ENCODE results near the gene YLPM1. TPM values are rescaled to one million over a fixed set of nuclear protein-coding genes. Genes with fewer than 3 reads are reported as not detected.
A peak's percentile ranks its signal among the peaks of the same experiment; 100 is the strongest.

YLPM1 gene
- total RNA-seq, 1 experiment from 2014 or later: 91.2 TPM

GRCh38 chr14:74793506-74794155 lies 30.5 kb downstream of the YLPM1 start:
- TF ChIP-seq, protein P1, sequence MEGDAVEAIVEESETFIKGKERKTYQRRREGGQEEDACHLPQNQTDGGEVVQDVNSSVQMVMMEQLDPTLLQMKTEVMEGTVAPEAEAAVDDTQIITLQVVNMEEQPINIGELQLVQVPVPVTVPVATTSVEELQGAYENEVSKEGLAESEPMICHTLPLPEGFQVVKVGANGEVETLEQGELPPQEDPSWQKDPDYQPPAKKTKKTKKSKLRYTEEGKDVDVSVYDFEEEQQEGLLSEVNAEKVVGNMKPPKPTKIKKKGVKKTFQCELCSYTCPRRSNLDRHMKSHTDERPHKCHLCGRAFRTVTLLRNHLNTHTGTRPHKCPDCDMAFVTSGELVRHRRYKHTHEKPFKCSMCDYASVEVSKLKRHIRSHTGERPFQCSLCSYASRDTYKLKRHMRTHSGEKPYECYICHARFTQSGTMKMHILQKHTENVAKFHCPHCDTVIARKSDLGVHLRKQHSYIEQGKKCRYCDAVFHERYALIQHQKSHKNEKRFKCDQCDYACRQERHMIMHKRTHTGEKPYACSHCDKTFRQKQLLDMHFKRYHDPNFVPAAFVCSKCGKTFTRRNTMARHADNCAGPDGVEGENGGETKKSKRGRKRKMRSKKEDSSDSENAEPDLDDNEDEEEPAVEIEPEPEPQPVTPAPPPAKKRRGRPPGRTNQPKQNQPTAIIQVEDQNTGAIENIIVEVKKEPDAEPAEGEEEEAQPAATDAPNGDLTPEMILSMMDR (conservative IDR thresholded peaks at IDR 0.05; ENCODE audit: low read depth, low read length): peak; percentile 52
- TF ChIP-seq EZH2 (IDR thresholded peaks at IDR 0.05; ENCODE audit: borderline replicate concordance, low read depth, low read length, poor library complexity, severe bottlenecking): no peak
- Histone ChIP-seq H3K9me3 (ENCODE audit: low read depth, low read length, poor library complexity, severe bottlenecking) (no peaks in the 10 kb centered on the region), H3K27me3 (replicated peaks; ENCODE audit: insufficient read depth, low read depth, low read length, poor library complexity) (no peaks in the 10 kb centered on the region), H3K4me3 (ENCODE audit: low read depth, low read length, poor library complexity, severe bottlenecking) (no peak overlapping the region), H3K4me1 (ENCODE audit: insufficient read depth, low read length, poor library complexity, severe bottlenecking) (peaks cover 15% of the 10 kb centered on the region), H3K36me3 (ENCODE audit: insufficient read depth, low read length, poor library complexity, severe bottlenecking) (peaks cover 15% of the 10 kb centered on the region), H3K27ac (ENCODE audit: low read depth, low read length, poor library complexity, severe bottlenecking) (peak overlapping the region; percentile 41)
- intact Hi-C loops (cut with micrococcal nuclease; ENCODE audit: unreplicated experiment): no loop called here
- ChIA-PET POLR2A (ENCODE audit: low non-redundant PET) (no interaction called here), CTCF (no interaction called here)
- no TSS peak for BruUV-seq (replicated peaks)
- DNase-seq (ENCODE audit: low spot score): peak; percentile 43

GRCh38 chr14:74794947-74795346 lies 31.8 kb downstream of the YLPM1 start:
- TF ChIP-seq EZH2 (IDR thresholded peaks at IDR 0.05; ENCODE audit: borderline replicate concordance, low read depth, low read length, poor library complexity, severe bottlenecking): no peak
- TF ChIP-seq, protein P1 (conservative IDR thresholded peaks at IDR 0.05; ENCODE audit: low read depth, low read length): no peak
- H3K27me3 ChIP-seq (replicated peaks; ENCODE audit: insufficient read depth, low read depth, low read length, poor library complexity): no peaks in the 10 kb centered on the region
- no TSS peak for BruUV-seq (replicated peaks)

GRCh38 chr14:74799765-74800164 lies 36.6 kb downstream of the YLPM1 start:
- Histone ChIP-seq H3K27me3 (replicated peaks; ENCODE audit: insufficient read depth, low read depth, low read length, poor library complexity) (no peaks in the 10 kb centered on the region), H3K27ac (ENCODE audit: low read depth, low read length, poor library complexity, severe bottlenecking) (no peak overlapping the region), H3K9me3 (ENCODE audit: low read depth, low read length, poor library complexity, severe bottlenecking) (no peaks in the 10 kb centered on the region), H3K4me1 (ENCODE audit: insufficient read depth, low read length, poor library complexity, severe bottlenecking) (no peaks in the 10 kb centered on the region), H3K36me3 (ENCODE audit: insufficient read depth, low read length, poor library complexity, severe bottlenecking) (peaks cover 33% of the 10 kb centered on the region), H3K4me3 (ENCODE audit: low read depth, low read length, poor library complexity, severe bottlenecking) (no peak overlapping the region)
- BruUV-seq (replicated peaks): no TSS peak
- intact Hi-C loops (cut with micrococcal nuclease; ENCODE audit: unreplicated experiment): no loop called here
- POLR2A ChIA-PET (ENCODE audit: low non-redundant PET): no interaction called here
- no peak for TF ChIP-seq EZH2 (IDR thresholded peaks at IDR 0.05; ENCODE audit: borderline replicate concordance, low read depth, low read length, poor library complexity, severe bottlenecking)
- TF ChIP-seq, protein P1 (conservative IDR thresholded peaks at IDR 0.05; ENCODE audit: low read depth, low read length): no peak
- DNase-seq (ENCODE audit: low spot score): no peak
- CTCF ChIA-PET: no interaction called here

More at GRCh38 chr14:74794947-74795346, 31.8 kb downstream of the YLPM1 start:
- no peak for DNase-seq (ENCODE audit: low spot score)
- no peak overlapping the region for H3K4me3 ChIP-seq (ENCODE audit: low read depth, low read length, poor library complexity, severe bottlenecking)
- H3K36me3 ChIP-seq (ENCODE audit: insufficient read depth, low read length, poor library complexity, severe bottlenecking): peaks cover 12% of the 10 kb centered on the region
- ChIA-PET CTCF (no interaction called here), POLR2A (ENCODE audit: low non-redundant PET) (no interaction called here)
- no peaks in the 10 kb centered on the region for H3K9me3 ChIP-seq (ENCODE audit: low read depth, low read length, poor library complexity, severe bottlenecking)
- H3K4me1 ChIP-seq (ENCODE audit: insufficient read depth, low read length, poor library complexity, severe bottlenecking): peaks cover 15% of the 10 kb centered on the region
- intact Hi-C loops (cut with micrococcal nuclease; ENCODE audit: unreplicated experiment): no loop called here
- no peak overlapping the region for H3K27ac ChIP-seq (ENCODE audit: low read depth, low read length, poor library complexity, severe bottlenecking)

All from A673 (cell line).